Testis (tissue), 3 donors: ENCODE measurements around the gene TDRD9. TPM values are rescaled to one million over a fixed set of nuclear protein-coding genes. Genes with fewer than 3 reads are reported as not detected.

Source experiments
- DNase-seq: peaks from one replicate; pipeline ENCODE4 v3.0.0-alpha.2; 2019
- H3K27ac ChIP-seq, 2 donors: fragments of 200-600 bp; sonication (generic); one replicate each; pipeline ENCODE4 v1.5.1; 2019
- H3K27me3 ChIP-seq: fragments of 200-600 bp; sonication (generic); one replicate; pipeline ENCODE4 v1.5.1; 2019
- H3K36me3 ChIP-seq: fragments of 200-600 bp; sonication (generic); one replicate; pipeline ENCODE4 v1.5.1; 2017; ENCODE audit warnings: low read depth; ENCODE audit errors: missing control alignments
- H3K4me1 ChIP-seq: fragments of 200-600 bp; sonication (generic); one replicate; pipeline ENCODE4 v1.5.1; 2019
- H3K4me3 ChIP-seq, 2 donors: fragments of 200-600 bp; sonication (generic); one replicate each; pipeline ENCODE4 v1.5.1; 2017 to 2019
- H3K9me3 ChIP-seq: fragments of 200-600 bp; sonication (generic); one replicate; pipeline ENCODE4 v1.5.1; 2017
- POLR2A ChIP-seq: fragments of 450-650 bp; IDR thresholded peaks from one replicate; pipeline ENCODE4 v1.6.1; 2017; ENCODE audit warnings: antibody characterized with exemption, mild to moderate bottlenecking, moderate library complexity
- WGBS, 2 donors: methylation state at CpG; one replicate each; pipeline ENCODE4 v1.1.5; 2018; 5-methylcytosine and 5-hydroxymethylcytosine counted together
- intact Hi-C: fragments of 100-400 bp; cut with DNase I; formaldehyde crosslinking; loops from one replicate; pipeline ENCODE4 v1.15.1; 2023; ENCODE audit warnings: low total_unique reads
- polyA plus RNA-seq: library from polyadenylated mRNA; stranded (reverse); fragments of 350-450 nt; fragmentation: Illumina TruSeq; extraction: RNeasy Lipid Tissue Mini Kit (QIAGEN cat#74804); gene quantifications from one replicate; pipeline ENCODE4 v1.2.3, GENCODE V29; 2014; ENCODE audit warnings: low read depth, low replicate concordance; ENCODE audit not compliant: insufficient read depth
- total RNA-seq, 2 donors: library from RNA; depleted of rRNA; stranded (reverse); fragments of >200 nt; gene quantifications; one replicate each; pipeline ENCODE4 v1.2.3, GENCODE V29; 2016
- TF ChIP-seq, protein P1 (sequence below), 3 experiments: fragments of 450-650 bp in 2 of 3; fragments of 200-600 bp in 1 of 3; sonication (generic) in 1 of 3; IDR thresholded peaks; one replicate each; pipeline ENCODE4 v1.5.1; 2016 to 2019; ENCODE audit warnings: antibody characterized with exemption in 3 of 3, mild to moderate bottlenecking in 2 of 3, moderate library complexity in 1 of 3

The TDRD9 gene
- total and polyA plus RNA-seq, 3 donors from 2014 or later = 41.8 to 72.8 (median 68.5) TPM

- H3K27ac ChIP-seq = no peak overlapping the region
- H3K4me3 ChIP-seq = no peak overlapping the region
- H3K27me3 ChIP-seq = no peaks in the 10 kb centered on the region
- DNase-seq = no peak
- TF ChIP-seq, protein P1, sequence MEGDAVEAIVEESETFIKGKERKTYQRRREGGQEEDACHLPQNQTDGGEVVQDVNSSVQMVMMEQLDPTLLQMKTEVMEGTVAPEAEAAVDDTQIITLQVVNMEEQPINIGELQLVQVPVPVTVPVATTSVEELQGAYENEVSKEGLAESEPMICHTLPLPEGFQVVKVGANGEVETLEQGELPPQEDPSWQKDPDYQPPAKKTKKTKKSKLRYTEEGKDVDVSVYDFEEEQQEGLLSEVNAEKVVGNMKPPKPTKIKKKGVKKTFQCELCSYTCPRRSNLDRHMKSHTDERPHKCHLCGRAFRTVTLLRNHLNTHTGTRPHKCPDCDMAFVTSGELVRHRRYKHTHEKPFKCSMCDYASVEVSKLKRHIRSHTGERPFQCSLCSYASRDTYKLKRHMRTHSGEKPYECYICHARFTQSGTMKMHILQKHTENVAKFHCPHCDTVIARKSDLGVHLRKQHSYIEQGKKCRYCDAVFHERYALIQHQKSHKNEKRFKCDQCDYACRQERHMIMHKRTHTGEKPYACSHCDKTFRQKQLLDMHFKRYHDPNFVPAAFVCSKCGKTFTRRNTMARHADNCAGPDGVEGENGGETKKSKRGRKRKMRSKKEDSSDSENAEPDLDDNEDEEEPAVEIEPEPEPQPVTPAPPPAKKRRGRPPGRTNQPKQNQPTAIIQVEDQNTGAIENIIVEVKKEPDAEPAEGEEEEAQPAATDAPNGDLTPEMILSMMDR (IDR thresholded peaks at IDR 0.05) = no peak
- TF ChIP-seq POLR2A = no peak
- WGBS, 2 donors = 70 to 78% methylated on average over 5 of the region's 5 CpGs
- no peaks in the 10 kb centered on the region for H3K9me3 ChIP-seq
- intact Hi-C loops = no loop called here
- H3K4me1 ChIP-seq = no peaks in the 10 kb centered on the region
- no peaks in the 10 kb centered on the region for H3K36me3 ChIP-seq
These were observed 103.1 kb downstream of the TDRD9 start for GRCh38 chr14:104031384-104031783.

DNA sequence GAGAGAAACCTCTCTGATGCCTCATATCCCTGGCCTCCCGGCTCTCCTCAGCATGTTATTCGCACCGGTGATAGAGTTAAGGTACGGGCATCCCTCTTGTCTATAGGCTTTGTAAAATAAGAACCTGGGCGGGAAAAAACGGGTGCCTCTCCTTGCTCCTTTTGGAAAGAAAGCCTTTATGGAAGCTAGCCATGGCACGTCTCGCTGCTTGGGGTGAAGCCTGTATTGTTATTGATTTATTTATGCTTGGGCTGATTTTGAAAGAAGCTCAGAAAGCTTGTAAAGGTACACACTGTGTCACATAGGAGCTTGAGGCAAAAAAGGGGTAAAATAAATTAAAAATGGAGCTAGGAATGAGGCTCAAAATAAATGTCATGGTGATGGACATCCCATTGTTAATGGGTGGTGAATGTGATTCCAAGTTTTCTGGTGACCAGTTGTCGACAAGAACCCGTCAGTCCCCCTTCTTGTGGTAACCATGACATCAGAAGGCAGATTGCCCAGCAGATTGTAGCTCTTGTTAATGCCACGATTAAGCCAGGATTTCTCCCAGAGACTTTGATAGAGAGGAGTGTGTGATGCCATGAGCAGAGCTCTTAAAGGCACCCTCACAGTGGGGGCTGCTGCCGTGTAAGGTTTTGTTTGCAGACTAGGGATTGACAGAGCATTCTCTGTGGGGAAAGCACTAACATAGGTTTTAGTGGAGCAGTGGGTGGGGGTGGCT is 106.9 kb downstream of the TDRD9 start:
- no peaks in the 10 kb centered on the region for H3K4me1 ChIP-seq
- TF ChIP-seq, protein P1 (IDR thresholded peaks at IDR 0.05) = no peak
- no peak for TF ChIP-seq POLR2A
- whole genome bisulfite sequencing, 2 donors = 82 to 83% methylated on average over 12 of the region's 12 CpGs
- H3K27ac ChIP-seq = no peak overlapping the region
- DNase-seq = no peak
- intact Hi-C loops = no loop called here
- H3K9me3 ChIP-seq = no peaks in the 10 kb centered on the region
- no peak overlapping the region for H3K4me3 ChIP-seq
- H3K36me3 ChIP-seq = no peaks in the 10 kb centered on the region
- H3K27me3 ChIP-seq = no peaks in the 10 kb centered on the region

DNA sequence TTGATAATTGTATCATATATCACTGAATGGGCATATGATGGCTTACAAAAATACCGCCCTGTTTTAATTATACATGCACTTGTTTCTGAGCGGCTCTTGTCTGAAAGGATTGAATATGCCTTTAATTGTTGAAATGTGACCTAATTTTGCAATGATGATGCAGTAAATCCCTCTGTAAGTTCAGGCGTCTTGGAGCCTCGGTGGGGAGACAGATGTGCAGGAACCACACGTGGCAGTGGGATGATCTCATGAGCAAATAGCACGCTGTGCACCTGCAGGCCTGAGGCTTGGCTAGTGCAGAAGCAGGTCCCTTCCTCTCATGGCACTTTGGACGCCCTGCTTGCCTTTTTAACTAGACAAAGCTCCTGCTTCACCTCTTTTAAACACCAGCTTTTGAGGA is 108.0 kb downstream of the TDRD9 start:
- DNase-seq = no peak
- no peaks in the 10 kb centered on the region for H3K36me3 ChIP-seq
- H3K4me3 ChIP-seq = no peak overlapping the region
- no peaks in the 10 kb centered on the region for H3K4me1 ChIP-seq
- no peak overlapping the region for H3K27ac ChIP-seq
- no peak for TF ChIP-seq POLR2A
- TF ChIP-seq, protein P1 (IDR thresholded peaks at IDR 0.05) = no peak
- intact Hi-C loops = no loop called here
- WGBS, 2 donors = 78 to 79% methylated on average over 7 of the region's 7 CpGs
- no peaks in the 10 kb centered on the region for H3K27me3 ChIP-seq
- no peaks in the 10 kb centered on the region for H3K9me3 ChIP-seq

- no peaks in the 10 kb centered on the region for H3K27me3 ChIP-seq
- no peak overlapping the region for H3K27ac ChIP-seq
- H3K4me3 ChIP-seq = no peak overlapping the region
- no peaks in the 10 kb centered on the region for H3K9me3 ChIP-seq
- intact Hi-C loops = no loop called here
- DNase-seq = no peak
- no peaks in the 10 kb centered on the region for H3K4me1 ChIP-seq
- H3K36me3 ChIP-seq = no peaks in the 10 kb centered on the region
- TF ChIP-seq, protein P1 (IDR thresholded peaks at IDR 0.05) = no peak
- TF ChIP-seq POLR2A = no peak
- WGBS, 2 donors = 85 to 89% methylated on average over 13 to 14 of the region's 14 CpGs
These were observed 108.8 kb downstream of the TDRD9 start for GRCh38 chr14:104037074-104037473.

- no peak for DNase-seq
- WGBS, 2 donors = 66 to 80% methylated on average over 2 to 3 of the region's 3 CpGs
- TF ChIP-seq, protein P1 (IDR thresholded peaks at IDR 0.05) = no peak
- no peak for TF ChIP-seq POLR2A
- no peaks in the 10 kb centered on the region for H3K36me3 ChIP-seq
- no peak overlapping the region for H3K4me3 ChIP-seq
- no peaks in the 10 kb centered on the region for H3K4me1 ChIP-seq
- no peak overlapping the region for H3K27ac ChIP-seq
- H3K9me3 ChIP-seq = no peaks in the 10 kb centered on the region
- H3K27me3 ChIP-seq = no peaks in the 10 kb centered on the region
- intact Hi-C loops = no loop called here
These were observed 109.6 kb downstream of the TDRD9 start for GRCh38 chr14:104037903-104038302.
